ENCODE measurements around the gene CHST15.
A peak's percentile ranks its signal among the peaks of the same experiment; 100 is the strongest.

- TF ChIP-seq CTCF (IDR thresholded peaks at IDR 0.05), result peak in 1 of 6 experiments; percentile 7
- no peak for TF ChIP-seq POLR2A (IDR thresholded peaks at IDR 0.05)
Observed at GRCh38 chr10:124106241-124106879, 13.0 kb upstream of the CHST15 start.
